ENCODE measurements around the gene SLC5A5.

SLC5A5 gene

GRCh38 chr19:17835182-17836006, 36.4 kb upstream of the SLC5A5 start:
- TF ChIP-seq CEBPB (IDR thresholded peaks at IDR 0.05) (no peak), REST (IDR thresholded peaks at IDR 0.05; ENCODE audit: low read depth) (no peak), TEAD4 (IDR thresholded peaks at IDR 0.05) (no peak), YY1 (IDR thresholded peaks at IDR 0.05; ENCODE audit: low read depth) (no peak), CREB1 (IDR thresholded peaks at IDR 0.05; ENCODE audit: low read depth) (no peak), EP300 (IDR thresholded peaks at IDR 0.05; ENCODE audit: borderline replicate concordance) (no peak), FOXM1 (IDR thresholded peaks at IDR 0.05; ENCODE audit: borderline replicate concordance, low read depth) (no peak), TCF12 (IDR thresholded peaks at IDR 0.05; ENCODE audit: low read depth) (no peak), RAD21 (IDR thresholded peaks at IDR 0.05; ENCODE audit: low read depth) (no peak)
- TF ChIP-seq, protein P1, sequence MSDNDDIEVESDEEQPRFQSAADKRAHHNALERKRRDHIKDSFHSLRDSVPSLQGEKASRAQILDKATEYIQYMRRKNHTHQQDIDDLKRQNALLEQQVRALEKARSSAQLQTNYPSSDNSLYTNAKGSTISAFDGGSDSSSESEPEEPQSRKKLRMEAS (IDR thresholded peaks at IDR 0.05) = no peak

GRCh38 chr19:17836530-17836929, 35.2 kb upstream of the SLC5A5 start:
- no peak for TF ChIP-seq FOXM1 (IDR thresholded peaks at IDR 0.05; ENCODE audit: borderline replicate concordance, low read depth)
- TF ChIP-seq NFIC (IDR thresholded peaks at IDR 0.05) = no peak
- TF ChIP-seq ZBTB7A (IDR thresholded peaks at IDR 0.05; ENCODE audit: low read depth) = no peak
- TF ChIP-seq REST (IDR thresholded peaks at IDR 0.05; ENCODE audit: low read depth) = no peak
- TF ChIP-seq EP300 (IDR thresholded peaks at IDR 0.05; ENCODE audit: borderline replicate concordance) = no peak
- TF ChIP-seq TAF1 (IDR thresholded peaks at IDR 0.05; ENCODE audit: low read depth) = no peak
- no peak for TF ChIP-seq CREB1 (IDR thresholded peaks at IDR 0.05; ENCODE audit: low read depth)
- no peak for TF ChIP-seq TEAD4 (IDR thresholded peaks at IDR 0.05)
- TF ChIP-seq RAD21 (IDR thresholded peaks at IDR 0.05; ENCODE audit: low read depth) = no peak
- TF ChIP-seq YY1 (IDR thresholded peaks at IDR 0.05; ENCODE audit: low read depth) = no peak
- TF ChIP-seq, protein P2, sequence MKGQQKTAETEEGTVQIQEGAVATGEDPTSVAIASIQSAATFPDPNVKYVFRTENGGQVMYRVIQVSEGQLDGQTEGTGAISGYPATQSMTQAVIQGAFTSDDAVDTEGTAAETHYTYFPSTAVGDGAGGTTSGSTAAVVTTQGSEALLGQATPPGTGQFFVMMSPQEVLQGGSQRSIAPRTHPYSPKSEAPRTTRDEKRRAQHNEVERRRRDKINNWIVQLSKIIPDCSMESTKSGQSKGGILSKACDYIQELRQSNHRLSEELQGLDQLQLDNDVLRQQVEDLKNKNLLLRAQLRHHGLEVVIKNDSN (IDR thresholded peaks at IDR 0.05) = no peak
- TF ChIP-seq CEBPB (IDR thresholded peaks at IDR 0.05) = no peak
- TF ChIP-seq, protein P1 (IDR thresholded peaks at IDR 0.05) = no peak
- no peak for TF ChIP-seq TCF12 (IDR thresholded peaks at IDR 0.05; ENCODE audit: low read depth)
- TF ChIP-seq EGR1 (IDR thresholded peaks at IDR 0.05) = no peak

DNA sequence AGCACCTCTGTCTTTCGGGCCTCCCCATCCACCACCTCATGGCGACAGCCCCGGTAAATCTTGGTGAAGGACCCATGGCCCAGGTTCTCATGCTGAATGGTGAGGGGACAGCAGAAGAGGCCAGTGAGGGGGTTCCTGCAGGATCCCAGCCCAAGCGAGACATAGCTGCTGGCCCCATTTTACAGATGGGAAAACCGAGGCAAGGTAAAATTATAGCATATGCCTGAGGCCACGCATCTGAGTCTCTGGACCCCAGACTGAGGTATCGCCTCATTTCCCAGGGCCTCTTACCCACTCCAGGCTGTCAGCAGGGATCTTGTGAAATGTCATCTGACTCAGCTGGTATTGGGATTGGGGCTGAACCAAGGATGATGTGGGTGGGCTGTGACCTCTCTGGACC, 33.8 kb upstream of the SLC5A5 start:
- no peak for TF ChIP-seq ZBTB7A (IDR thresholded peaks at IDR 0.05; ENCODE audit: low read depth)
- no peak for TF ChIP-seq FOXM1 (IDR thresholded peaks at IDR 0.05; ENCODE audit: borderline replicate concordance, low read depth)

GRCh38 chr19:17840019-17840418, 31.7 kb upstream of the SLC5A5 start:
- TF ChIP-seq TAF1 (IDR thresholded peaks at IDR 0.05; ENCODE audit: low read depth) = no peak
- no peak for TF ChIP-seq TCF12 (IDR thresholded peaks at IDR 0.05; ENCODE audit: low read depth)
- TF ChIP-seq CEBPB (IDR thresholded peaks at IDR 0.05) = no peak
- TF ChIP-seq YY1 (IDR thresholded peaks at IDR 0.05; ENCODE audit: low read depth) = no peak
- no peak for TF ChIP-seq CREB1 (IDR thresholded peaks at IDR 0.05; ENCODE audit: low read depth)
- TF ChIP-seq RAD21 (IDR thresholded peaks at IDR 0.05; ENCODE audit: low read depth) = no peak
- no peak for TF ChIP-seq EP300 (IDR thresholded peaks at IDR 0.05; ENCODE audit: borderline replicate concordance)
- TF ChIP-seq EGR1 (IDR thresholded peaks at IDR 0.05) = no peak
- TF ChIP-seq REST (IDR thresholded peaks at IDR 0.05; ENCODE audit: low read depth) = no peak
- TF ChIP-seq, protein P1 (IDR thresholded peaks at IDR 0.05) = no peak
- TF ChIP-seq TEAD4 (IDR thresholded peaks at IDR 0.05) = no peak
- no peak for TF ChIP-seq NFIC (IDR thresholded peaks at IDR 0.05)
- TF ChIP-seq, protein P2 (IDR thresholded peaks at IDR 0.05) = no peak

Data from Ishikawa (cell line).